Fibroblast of pulmonary artery (primary cell): ENCODE measurements around the gene OLFM1.
A peak's percentile ranks its signal among the peaks of the same experiment; 100 is the strongest.
"Not testable (repeated sequence)": the region's sequence is repeated elsewhere in the genome, so short reads cannot be mapped to it uniquely, and the experiment has no call there.

ENCODE experiments used
- DNase-seq: peaks from one replicate; pipeline ENCODE4 v3.0.0-alpha.2; 2010; ENCODE audit warnings: low read depth
- H3K4me3 ChIP-seq: replicated peaks from 2 replicates; pipeline ENCODE4 v1.5.1; 2011; ENCODE audit warnings: low read depth, mild to moderate bottlenecking, control low read depth, low read length, moderate library complexity
- TF ChIP-seq, protein P1 (sequence below): IDR thresholded peaks from 2 replicates; pipeline ENCODE4 v1.5.1; 2011; ENCODE audit warnings: mild to moderate bottlenecking, control low read depth, low read length, inconsistent platforms; ENCODE audit errors: missing control alignments

Gene OLFM1

GRCh38 chr9:135155396-135155795 lies 67.9 kb downstream of the OLFM1 start:
- no peak for DNase-seq
- no peak overlapping the region for H3K4me3 ChIP-seq
- TF ChIP-seq, protein P1, sequence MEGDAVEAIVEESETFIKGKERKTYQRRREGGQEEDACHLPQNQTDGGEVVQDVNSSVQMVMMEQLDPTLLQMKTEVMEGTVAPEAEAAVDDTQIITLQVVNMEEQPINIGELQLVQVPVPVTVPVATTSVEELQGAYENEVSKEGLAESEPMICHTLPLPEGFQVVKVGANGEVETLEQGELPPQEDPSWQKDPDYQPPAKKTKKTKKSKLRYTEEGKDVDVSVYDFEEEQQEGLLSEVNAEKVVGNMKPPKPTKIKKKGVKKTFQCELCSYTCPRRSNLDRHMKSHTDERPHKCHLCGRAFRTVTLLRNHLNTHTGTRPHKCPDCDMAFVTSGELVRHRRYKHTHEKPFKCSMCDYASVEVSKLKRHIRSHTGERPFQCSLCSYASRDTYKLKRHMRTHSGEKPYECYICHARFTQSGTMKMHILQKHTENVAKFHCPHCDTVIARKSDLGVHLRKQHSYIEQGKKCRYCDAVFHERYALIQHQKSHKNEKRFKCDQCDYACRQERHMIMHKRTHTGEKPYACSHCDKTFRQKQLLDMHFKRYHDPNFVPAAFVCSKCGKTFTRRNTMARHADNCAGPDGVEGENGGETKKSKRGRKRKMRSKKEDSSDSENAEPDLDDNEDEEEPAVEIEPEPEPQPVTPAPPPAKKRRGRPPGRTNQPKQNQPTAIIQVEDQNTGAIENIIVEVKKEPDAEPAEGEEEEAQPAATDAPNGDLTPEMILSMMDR, result no peak

DNA sequence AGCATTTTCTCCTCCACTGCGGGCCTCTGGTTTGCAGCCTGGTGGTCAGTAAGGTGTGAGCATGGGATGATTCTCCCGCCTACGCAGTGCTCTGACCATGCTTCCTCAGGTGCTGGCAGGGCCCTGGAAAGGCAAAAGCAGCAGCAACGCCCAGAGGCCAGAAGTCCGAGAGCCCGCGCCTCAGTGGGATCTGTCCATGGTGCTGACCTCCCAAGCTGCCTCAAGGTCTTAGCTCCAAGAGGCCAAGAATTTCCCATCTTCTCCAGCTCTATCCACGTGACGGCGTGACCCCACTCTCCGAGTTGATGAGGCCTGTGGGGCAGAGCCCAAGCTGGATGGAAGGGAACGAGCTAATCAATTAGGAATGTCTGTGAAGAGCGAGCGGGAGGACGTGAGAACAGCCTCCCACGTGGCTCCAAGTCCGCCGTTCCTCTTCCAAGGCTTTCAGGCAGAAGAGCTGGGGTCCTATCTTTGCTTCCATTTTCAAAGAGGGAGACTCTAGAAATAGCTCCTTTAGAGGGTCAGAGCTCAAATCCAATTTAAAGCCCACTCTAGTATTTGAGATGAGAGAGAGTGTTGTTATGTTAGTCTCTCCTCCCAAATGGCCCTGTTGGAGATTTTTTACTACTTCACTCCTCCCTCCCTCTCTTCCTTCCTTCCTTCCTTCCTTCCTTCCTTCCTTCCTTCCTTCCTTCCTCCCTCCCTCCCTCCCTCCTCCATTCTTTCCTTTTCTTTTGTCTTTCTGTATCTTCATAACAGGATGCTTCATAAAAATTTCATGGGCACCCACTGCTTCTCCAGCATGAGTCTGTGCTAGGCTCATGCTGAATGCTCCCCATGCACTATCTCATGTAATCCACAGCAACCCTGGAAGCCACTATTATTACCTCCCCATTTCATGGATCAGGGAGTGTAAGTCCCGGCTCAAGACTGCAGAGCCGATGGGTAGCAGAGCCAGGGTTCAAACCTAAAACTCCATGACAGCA lies 69.3 kb downstream of the OLFM1 start:
- TF ChIP-seq, protein P1, result no peak
- DNase-seq, result peak; percentile 54
- no peak overlapping the region for H3K4me3 ChIP-seq

DNA sequence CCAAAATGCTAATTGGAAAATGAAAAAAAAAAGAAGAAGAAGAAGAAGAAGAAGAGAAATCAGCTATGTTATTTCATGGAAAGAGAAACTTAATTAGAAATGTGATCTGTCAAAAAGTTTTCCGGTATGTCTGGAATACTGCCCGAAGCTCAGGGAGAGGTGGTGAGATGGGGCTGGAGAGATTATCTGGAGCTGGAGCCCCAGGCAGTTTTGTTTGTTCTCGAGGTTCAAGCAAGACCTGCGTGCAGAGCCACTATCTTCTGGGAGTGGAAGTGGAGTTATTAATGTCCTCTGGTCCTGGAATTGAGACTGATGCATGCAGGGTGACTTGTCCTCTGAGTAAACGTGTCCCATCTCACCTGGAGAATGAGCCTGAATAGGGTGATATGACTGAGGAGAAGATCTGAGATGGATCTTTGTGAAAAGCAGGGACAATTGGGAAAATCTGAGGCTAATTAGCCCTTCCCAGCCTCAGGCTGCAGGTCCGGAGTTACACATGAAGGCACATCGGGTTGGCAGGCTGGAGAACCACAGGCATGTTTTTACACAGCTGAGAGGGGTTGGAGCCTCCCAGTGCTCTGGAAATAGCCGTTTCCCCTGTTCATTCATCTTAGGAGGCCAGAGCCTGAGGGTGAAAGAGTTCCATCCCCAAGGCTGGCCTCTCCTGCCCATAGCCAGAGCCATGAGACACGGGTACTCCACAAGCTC lies 70.5 kb downstream of the OLFM1 start:
- H3K4me3 ChIP-seq, result no peak overlapping the region
- no peak for DNase-seq
- TF ChIP-seq, protein P1, result no peak

GRCh38 chr9:135158564-135158937 lies 71.1 kb downstream of the OLFM1 start:
- H3K4me3 ChIP-seq, result no peak overlapping the region
- DNase-seq, result no peak
- TF ChIP-seq, protein P1, result no peak

DNA sequence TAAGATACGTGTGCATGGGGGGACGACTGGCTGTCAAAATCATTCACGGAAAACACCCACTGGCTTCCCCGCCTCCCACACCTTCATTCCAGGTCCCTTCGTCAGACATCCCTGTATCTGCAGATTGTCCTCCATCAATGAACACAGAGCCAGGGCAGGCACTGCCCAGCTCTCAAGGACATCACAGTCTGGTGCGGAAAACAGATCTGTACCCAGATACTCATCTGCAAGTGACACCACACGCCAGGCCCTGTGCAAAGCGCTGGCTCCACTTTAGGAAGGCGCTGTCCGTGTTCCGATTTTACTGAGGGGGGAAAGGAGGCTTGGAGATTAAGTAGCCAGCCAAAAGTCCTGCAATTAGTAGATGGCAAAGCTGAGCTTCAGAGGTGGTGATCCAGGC lies 72.3 kb downstream of the OLFM1 start:
- TF ChIP-seq, protein P1, result no peak
- DNase-seq, result no peak
- no peak overlapping the region for H3K4me3 ChIP-seq

DNA sequence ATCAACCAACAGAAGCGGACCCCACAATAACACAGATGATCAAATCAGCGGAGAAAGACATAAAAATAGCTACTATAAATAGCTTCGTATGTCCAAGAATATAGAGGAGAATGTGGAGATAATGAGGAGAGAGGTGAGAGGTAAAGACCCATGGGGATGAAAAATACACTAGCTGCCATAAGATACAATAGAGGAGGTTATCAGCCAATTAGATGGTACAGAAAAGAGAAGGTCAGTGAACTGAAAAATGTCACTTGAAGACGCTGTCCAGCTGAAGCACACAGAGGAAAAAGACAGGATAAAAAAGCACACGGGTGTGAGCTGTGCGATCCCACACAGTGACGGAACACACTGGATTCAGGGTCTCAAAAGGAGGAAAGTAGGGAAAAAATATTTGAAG lies 73.4 kb downstream of the OLFM1 start:
- TF ChIP-seq, protein P1, result no peak
- DNase-seq, result no peak
- no peak overlapping the region for H3K4me3 ChIP-seq

GRCh38 chr9:135162599-135162998 lies 75.1 kb downstream of the OLFM1 start:
- not testable (repeated sequence) for H3K4me3 ChIP-seq, DNase-seq
